Measurements from ENCODE around the gene MRPS7.

GRCh38 chr17:75277664-75278071 lies 16.0 kb downstream of the MRPS7 start:
- TF ChIP-seq REST (IDR thresholded peaks at IDR 0.05; ENCODE audit: low read depth) (no peak), EP300 (IDR thresholded peaks at IDR 0.05; ENCODE audit: borderline replicate concordance) (no peak), MAX (IDR thresholded peaks at IDR 0.05) (no peak), CREB1 (IDR thresholded peaks at IDR 0.05; ENCODE audit: low read depth) (no peak)
